Measurements from ENCODE around the gene ADAM11. TPM values are rescaled to one million over a fixed set of nuclear protein-coding genes. Genes with fewer than 3 reads are reported as not detected.
A peak's percentile ranks its signal among the peaks of the same experiment; 100 is the strongest.

ADAM11 gene
- total and polyA plus RNA-seq, 2 of the 13 experiments (the other 11 are each of a cell fraction or from before 2014, with no cell fraction given), result 0.38 to 0.91 TPM

GRCh38 chr17:44776628-44777393 lies 18.0 kb downstream of the ADAM11 start:
- DNase-seq (ENCODE audit: low spot score) (no peak), FAIRE-seq (no peak), ATAC-seq (no peak)
- Histone ChIP-seq H3K4me1 (ENCODE audit: insufficient read depth, low read length) (peaks cover 50% of the 10 kb centered on the region), H2AFZ (ENCODE audit: low read length) (no peak overlapping the region), H3K27me3 (ENCODE audit: control insufficient read depth in 1 of 2, insufficient read depth in 2 of 2, low read length in 2 of 2) (peaks cover 8 to 50% of the 10 kb centered on the region in 2 experiments; a peak in 4 of 5 replicates), H3K9me3 (ENCODE audit: low read length) (no peaks in the 10 kb centered on the region), H3K4me2 (ENCODE audit: low read depth, low read length) (peak overlapping the region; percentile 97), H3K79me2 (ENCODE audit: insufficient read depth, low read length) (no peaks in the 10 kb centered on the region), H3K4me3 (replicated peaks in 1 of 3; ENCODE audit: insufficient read depth in 1 of 3, low read depth in 2 of 3, low read length in 3 of 3) (peak overlapping the region in 2 of 3 experiments; percentile 42 to 75; a peak in 1 of 6 replicates), H3K36me3 (replicated peaks in 1 of 2; ENCODE audit: control insufficient read depth in 1 of 2, insufficient read depth in 2 of 2, low read length in 2 of 2) (no peaks in the 10 kb centered on the region), H4K20me1 (ENCODE audit: insufficient read depth, low read length) (no peaks in the 10 kb centered on the region), H3K27ac (ENCODE audit: extremely low read length, insufficient read depth, low read length) (no peak overlapping the region), H3K9ac (ENCODE audit: insufficient read depth, low read depth, low read length) (no peak overlapping the region)
- TF ChIP-seq HNRNPLL (IDR thresholded peaks at IDR 0.05; ENCODE audit: low read depth, low read length, poor library complexity, severe bottlenecking) (peak; percentile 13), IRF9 (CRISPR knock-in tag; IDR thresholded peaks at IDR 0.05; ENCODE audit: borderline replicate concordance) (0 out of 2 replicates have a peak, but pooled peaks have one; percentile 32), POGK (CRISPR knock-in tag; conservative IDR thresholded peaks at IDR 0.05) (no peak), ZFP36 (IDR thresholded peaks at IDR 0.05; ENCODE audit: borderline replicate concordance, low read depth, low read length, partially characterized antibody) (no peak), ZNF18 (CRISPR knock-in tag; IDR thresholded peaks at IDR 0.05; ENCODE audit: insufficient replicate concordance) (no peak), CERS6 (CRISPR knock-in tag; IDR thresholded peaks at IDR 0.05) (no peak)
- ChIA-PET CTCF (ENCODE audit: low intra/inter-chr PET ratio, low total read pairs) (interaction anchor here (3.1 kb wide), 1 partner anchor 102 kb away, joined by 25 read pairs; no protein-coding TSS in a partner anchor), POLR2A (interaction anchor here (0.6 kb wide), 2 partner anchors 90 to 168 kb away, joined by 3 read pairs; no protein-coding TSS in a partner anchor)
- WGBS (ENCODE audit: low lambda C conversion rate), result 67% methylated on average over 19 of the region's 19 CpGs
- intact Hi-C loops (cut with micrococcal nuclease; ENCODE audit: unreplicated experiment) (loop anchor here (5.0 kb wide), 1 partner anchor 245 kb away; no protein-coding TSS in a partner anchor), in situ Hi-C loops (cut with HindIII; ENCODE audit: extremely low pct_ligation_motif_present, low pct_unique_long_range_greater_than_20kb) (loop anchor here (5.0 to 25.0 kb wide), 2 partner anchors 90 to 235 kb away; no protein-coding TSS in a partner anchor)
- no TSS peak for BruUV-seq (replicated peaks)
